Hepatocyte (in vitro differentiated cells): ENCODE data around the gene CLTCL1. TPM values are rescaled to one million over a fixed set of nuclear protein-coding genes. Genes with fewer than 3 reads are reported as not detected.
"Not testable (repeated sequence)": the region's sequence is repeated elsewhere in the genome, so short reads cannot be mapped to it uniquely, and the experiment has no call there.

Source experiments
- DNase-seq: peaks from one replicate; pipeline ENCODE4 v3.0.0-alpha.2; 2016; ENCODE audit warnings: low spot score
- H2AFZ ChIP-seq: fragments of 200-600 bp; sonication (generic); 2 replicates; pipeline ENCODE4 v1.6.0; 2016; ENCODE audit warnings: antibody characterized with exemption, mild to moderate bottlenecking
- H3K27ac ChIP-seq: fragments of 200-600 bp; sonication (generic); 2 replicates; pipeline ENCODE4 v1.5.1; 2016; ENCODE audit warnings: mild to moderate bottlenecking
- H3K27me3 ChIP-seq: fragments of 200-600 bp; sonication (generic); 2 replicates; pipeline ENCODE4 v1.6.1; 2016
- H3K36me3 ChIP-seq: fragments of 200-600 bp; sonication (generic); replicated peaks from 2 replicates; pipeline ENCODE4 v1.5.1; 2016; ENCODE audit warnings: low read depth; ENCODE audit not compliant: insufficient read depth
- H3K4me1 ChIP-seq: fragments of 200-600 bp; sonication (generic); 2 replicates; pipeline ENCODE4 v1.5.1; 2016; ENCODE audit warnings: mild to moderate bottlenecking, moderate library complexity; ENCODE audit not compliant: insufficient read depth
- H3K4me2 ChIP-seq: fragments of 200-600 bp; sonication (generic); 2 replicates; pipeline ENCODE4 v1.6.0; 2016
- H3K4me3 ChIP-seq: fragments of 200-600 bp; sonication (generic); 2 replicates; pipeline ENCODE4 v1.5.1; 2016; ENCODE audit warnings: mild to moderate bottlenecking
- H3K79me2 ChIP-seq: fragments of 200-600 bp; sonication (generic); 2 replicates; pipeline ENCODE4 v1.6.0; 2017; ENCODE audit warnings: mild to moderate bottlenecking
- H3K9me2 ChIP-seq: fragments of 200-600 bp; sonication (generic); replicated peaks from 2 replicates; pipeline ENCODE4 v1.6.0; 2017; ENCODE audit warnings: mild to moderate bottlenecking; ENCODE audit not compliant: insufficient read depth
- H3K9me3 ChIP-seq: fragments of 200-600 bp; sonication (generic); 2 replicates; pipeline ENCODE4 v1.5.1; 2016; ENCODE audit warnings: low read depth, mild to moderate bottlenecking
- H4K20me1 ChIP-seq: fragments of 200-600 bp; sonication (generic); 2 replicates; pipeline ENCODE4 v1.6.0; 2016; ENCODE audit warnings: mild to moderate bottlenecking; ENCODE audit not compliant: insufficient read depth, poor library complexity, severe bottlenecking
- CTCF ChIP-seq: fragments of 200-600 bp; sonication (generic); IDR thresholded peaks from 2 replicates; pipeline ENCODE4 v1.5.1; 2016; ENCODE audit warnings: antibody characterized with exemption, mild to moderate bottlenecking; ENCODE audit not compliant: poor library complexity
- EZH2 ChIP-seq: fragments of 200-600 bp; sonication (generic); IDR thresholded peaks from 2 replicates; pipeline ENCODE4 v1.6.1; 2016; ENCODE audit warnings: antibody characterized with exemption, mild to moderate bottlenecking, borderline replicate concordance
- EZH2phosphoT487 ChIP-seq: fragments of 200-600 bp; sonication (generic); IDR thresholded peaks from one replicate; pipeline ENCODE4 v1.6.1; 2018; ENCODE audit warnings: antibody characterized with exemption, mild to moderate bottlenecking, low read depth, moderate library complexity; ENCODE audit not compliant: unreplicated experiment, severe bottlenecking
- WGBS: methylation state at CpG from one replicate; pipeline ENCODE4 v1.1.6; 2016; ENCODE audit warnings: low lambda C conversion rate; ENCODE audit errors: missing lambda C conversion rate; 5-methylcytosine and 5-hydroxymethylcytosine counted together
- polyA plus RNA-seq: library from polyadenylated mRNA; unstranded; fragments of >200 nt; fragmentation: Nextera tagmentation; extraction: Ambion mirVana; gene quantifications from 2 replicates; pipeline ENCODE4 v1.2.1, GENCODE V29; 2016
- total RNA-seq: library from RNA; depleted of rRNA; stranded (reverse); fragments of >200 nt; gene quantifications from 2 replicates; pipeline ENCODE4 v1.2.3, GENCODE V29; 2014

CLTCL1 gene
- total and polyA plus RNA-seq, 2 experiments from 2014 or later = 2.2 to 3.7 TPM

GRCh38 chr22:19285831-19286230, 5.7 kb downstream of the CLTCL1 start:
- Histone ChIP-seq H3K79me2 (no peaks in the 10 kb centered on the region), H3K27me3 (no peaks in the 10 kb centered on the region), H3K9me3 (no peaks in the 10 kb centered on the region), H3K27ac (no peak overlapping the region), H4K20me1 (no peaks in the 10 kb centered on the region), H3K4me1 (peaks cover 4% of the 10 kb centered on the region), H3K4me3 (no peak overlapping the region), H3K36me3 (no peaks in the 10 kb centered on the region), H2AFZ (no peak overlapping the region), H3K9me2 (no peaks in the 10 kb centered on the region), H3K4me2 (no peak overlapping the region)
- 44% methylated on average over 1 of the region's 1 CpG for WGBS
- TF ChIP-seq CTCF (no peak), EZH2 (no peak), EZH2phosphoT487 (no peak)
- no peak for DNase-seq

- H3K9me3 ChIP-seq, H3K36me3 ChIP-seq, H3K4me1 ChIP-seq, H2AFZ ChIP-seq, H4K20me1 ChIP-seq, H3K4me3 ChIP-seq, H3K27ac ChIP-seq, H3K9me2 ChIP-seq, H3K4me2 ChIP-seq, DNase-seq, H3K27me3 ChIP-seq, H3K79me2 ChIP-seq: not testable (repeated sequence)
- 99% methylated on average over 10 of the region's 10 CpGs for WGBS
These were observed 12.4 kb downstream of the CLTCL1 start for GRCh38 chr22:19279143-19279542.

GRCh38 chr22:19277785-19278184, 13.7 kb downstream of the CLTCL1 start:
- 95% methylated on average over 8 of the region's 8 CpGs for WGBS
- Histone ChIP-seq H3K79me2 (no peaks in the 10 kb centered on the region), H3K27ac (no peak overlapping the region), H3K4me2 (no peak overlapping the region), H4K20me1 (no peaks in the 10 kb centered on the region), H3K9me3 (no peaks in the 10 kb centered on the region), H3K36me3 (no peaks in the 10 kb centered on the region), H3K27me3 (no peaks in the 10 kb centered on the region), H3K4me3 (no peak overlapping the region), H3K9me2 (no peaks in the 10 kb centered on the region), H2AFZ (no peak overlapping the region), H3K4me1 (peaks cover 3% of the 10 kb centered on the region)
- TF ChIP-seq CTCF (no peak), EZH2 (no peak), EZH2phosphoT487 (no peak)
- no peak for DNase-seq

GRCh38 chr22:19275919-19276600, 15.5 kb downstream of the CLTCL1 start:
- no peak overlapping the region for H2AFZ ChIP-seq
- TF ChIP-seq EZH2 (no peak), EZH2phosphoT487 (no peak), CTCF (no peak)
- no peak for DNase-seq
- H3K9me2 ChIP-seq = no peaks in the 10 kb centered on the region
- no peaks in the 10 kb centered on the region for H3K79me2 ChIP-seq
- H3K27ac ChIP-seq = no peak overlapping the region
- H3K4me3 ChIP-seq = no peak overlapping the region
- no peak overlapping the region for H3K4me2 ChIP-seq
- 33% methylated on average over 6 of the region's 6 CpGs for WGBS
- H3K36me3 ChIP-seq = no peaks in the 10 kb centered on the region
- no peaks in the 10 kb centered on the region for H3K27me3 ChIP-seq
- no peaks in the 10 kb centered on the region for H4K20me1 ChIP-seq
- H3K9me3 ChIP-seq = no peaks in the 10 kb centered on the region
- peaks cover 3% of the 10 kb centered on the region for H3K4me1 ChIP-seq
